Measurements from ENCODE around the gene TTC7B. TPM values are rescaled to one million over a fixed set of nuclear protein-coding genes. Genes with fewer than 3 reads are reported as not detected.

Gene TTC7B
- total and polyA plus RNA-seq, 2 of the 8 experiments (the other 6 are each of a cell fraction or from before 2014, with no cell fraction given) = 23.7 to 34.0 TPM

GRCh38 chr14:90610346-90611040 is 205.7 kb downstream of the TTC7B start (continued):
- TF ChIP-seq, protein P1, sequence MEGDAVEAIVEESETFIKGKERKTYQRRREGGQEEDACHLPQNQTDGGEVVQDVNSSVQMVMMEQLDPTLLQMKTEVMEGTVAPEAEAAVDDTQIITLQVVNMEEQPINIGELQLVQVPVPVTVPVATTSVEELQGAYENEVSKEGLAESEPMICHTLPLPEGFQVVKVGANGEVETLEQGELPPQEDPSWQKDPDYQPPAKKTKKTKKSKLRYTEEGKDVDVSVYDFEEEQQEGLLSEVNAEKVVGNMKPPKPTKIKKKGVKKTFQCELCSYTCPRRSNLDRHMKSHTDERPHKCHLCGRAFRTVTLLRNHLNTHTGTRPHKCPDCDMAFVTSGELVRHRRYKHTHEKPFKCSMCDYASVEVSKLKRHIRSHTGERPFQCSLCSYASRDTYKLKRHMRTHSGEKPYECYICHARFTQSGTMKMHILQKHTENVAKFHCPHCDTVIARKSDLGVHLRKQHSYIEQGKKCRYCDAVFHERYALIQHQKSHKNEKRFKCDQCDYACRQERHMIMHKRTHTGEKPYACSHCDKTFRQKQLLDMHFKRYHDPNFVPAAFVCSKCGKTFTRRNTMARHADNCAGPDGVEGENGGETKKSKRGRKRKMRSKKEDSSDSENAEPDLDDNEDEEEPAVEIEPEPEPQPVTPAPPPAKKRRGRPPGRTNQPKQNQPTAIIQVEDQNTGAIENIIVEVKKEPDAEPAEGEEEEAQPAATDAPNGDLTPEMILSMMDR (IDR thresholded peaks at IDR 0.05; ENCODE audit: control extremely low read depth in 1 of 3, insufficient read depth in 1 of 3, low read depth in 1 of 3, low read length in 3 of 3) = no peak
- TF ChIP-seq KDM4A (IDR thresholded peaks at IDR 0.05; ENCODE audit: low read depth, low read length, severe bottlenecking) = no peak
